PC-9 (cell line): ENCODE measurements around the gene NFKBIE. TPM values are rescaled to one million over a fixed set of nuclear protein-coding genes. Genes with fewer than 3 reads are reported as not detected.

Source experiments
- BruUV-seq: library from RNA; stranded (reverse); fragments of 400-500 nt; replicated peaks from 2 replicates; lab custom pipeline; 2021; lab: Mats Ljungman, UMichigan
- CTCF ChIA-PET: fragments of 300-600 bp; sonication (Branson Sonifier 250); formaldehyde crosslinking; loops from one replicate; lab custom pipeline; 2022; ENCODE audit warnings: antibody characterized with exemption; lab: Charles Lee
- POLR2A ChIA-PET: fragments of 300-600 bp; sonication (Branson Sonifier 250); formaldehyde crosslinking; loops from one replicate; lab custom pipeline; 2022; ENCODE audit warnings: antibody characterized with exemption; ENCODE audit not compliant: unreplicated experiment; lab: Charles Lee
- DNase-seq, 2 experiments: peaks; one replicate each; pipeline versions ENCODE4 v3.0.0 to v3.0.0-alpha.2; 2015 to 2022; ENCODE audit warnings: mixed read lengths in 1 of 2
- H2AFZ ChIP-seq: fragments of 200-600 bp; sonication (generic); 2 replicates; pipeline ENCODE4 v1.8.1; 2017; ENCODE audit warnings: antibody characterized with exemption
- H3F3A ChIP-seq: fragments of 200-600 bp; sonication (generic); 2 replicates; pipeline ENCODE4 v1.8.1; 2017; ENCODE audit warnings: antibody characterized with exemption, mild to moderate bottlenecking, low read depth; ENCODE audit not compliant: insufficient read depth
- H3K27ac ChIP-seq: fragments of 200-600 bp; sonication (generic); 2 replicates; pipeline ENCODE4 v1.6.1; 2016; ENCODE audit warnings: mixed run types
- H3K27me3 ChIP-seq: fragments of 200-600 bp; sonication (generic); 2 replicates; pipeline ENCODE4 v1.6.1; 2016; ENCODE audit warnings: low read depth, mixed run types; ENCODE audit not compliant: insufficient read depth
- H3K36me3 ChIP-seq: fragments of 200-600 bp; sonication (generic); 2 replicates; pipeline ENCODE4 v1.6.1; 2016; ENCODE audit warnings: low read depth, mixed run types
- H3K4me1 ChIP-seq: fragments of 200-600 bp; sonication (generic); replicated peaks from 2 replicates; pipeline ENCODE4 v1.6.1; 2016; ENCODE audit warnings: mixed run types; ENCODE audit not compliant: insufficient read depth
- H3K4me2 ChIP-seq: fragments of 200-600 bp; sonication (generic); 2 replicates; pipeline ENCODE4 v1.6.1; 2017; ENCODE audit warnings: mixed run types
- H3K4me3 ChIP-seq: fragments of 200-600 bp; sonication (generic); 2 replicates; pipeline ENCODE4 v1.6.1; 2016; ENCODE audit warnings: mixed run types
- H3K79me2 ChIP-seq: fragments of 200-600 bp; sonication (generic); 2 replicates; pipeline ENCODE4 v1.6.1; 2017; ENCODE audit warnings: low read depth, mixed run types
- H3K9me2 ChIP-seq: fragments of 200-600 bp; sonication (generic); 2 replicates; pipeline ENCODE4 v1.8.1; 2017; ENCODE audit warnings: mild to moderate bottlenecking; ENCODE audit not compliant: insufficient read depth
- H3K9me3 ChIP-seq: fragments of 200-600 bp; sonication (generic); 2 replicates; pipeline ENCODE4 v1.8.1; 2016; ENCODE audit warnings: low read depth; ENCODE audit not compliant: insufficient read depth
- H4K20me1 ChIP-seq: fragments of 200-600 bp; sonication (generic); 2 replicates; pipeline ENCODE4 v1.8.1; 2017; ENCODE audit not compliant: insufficient read depth
- CTCF ChIP-seq: fragments of 200-600 bp; sonication (generic); conservative IDR thresholded peaks from 2 replicates; pipeline ENCODE4 v1.6.1; 2017; ENCODE audit warnings: mixed run types, antibody characterized with exemption, mild to moderate bottlenecking, moderate library complexity
- EZH2 ChIP-seq: fragments of 200-600 bp; sonication (generic); IDR thresholded peaks from 2 replicates; pipeline ENCODE4 v1.8.0; 2017; ENCODE audit warnings: antibody characterized with exemption, low read depth
- intact Hi-C: fragments of 100-400 bp; cut with micrococcal nuclease; formaldehyde crosslinking; loops from one replicate; pipeline ENCODE4 v1.10.0; 2022; ENCODE audit not compliant: unreplicated experiment
- total RNA-seq: library from RNA; stranded (reverse); gene quantifications from 2 replicates; pipeline ENCODE4 v1.2.3, GENCODE V29; 2021

The NFKBIE gene
- total RNA-seq, 1 experiment from 2014 or later = 7.6 TPM

- CTCF ChIA-PET = no interaction called here
- H3K27ac ChIP-seq = no peak overlapping the region
- DNase-seq = no peak
These were observed 44.3 kb upstream of the NFKBIE start for GRCh38 chr6:44309631-44310030.

GRCh38 chr6:44309092-44309491 is 43.7 kb upstream of the NFKBIE start:
- no peaks in the 10 kb centered on the region for H3K9me3 ChIP-seq
- DNase-seq = no peak
- no peak overlapping the region for H3K4me2 ChIP-seq
- H3K4me1 ChIP-seq = peaks cover 9% of the 10 kb centered on the region
- no peaks in the 10 kb centered on the region for H4K20me1 ChIP-seq
- no peak overlapping the region for H2AFZ ChIP-seq
- H3K9me2 ChIP-seq = no peaks in the 10 kb centered on the region
- H3K36me3 ChIP-seq = peaks cover 12% of the 10 kb centered on the region; the same call in 1 of the 2 replicates
- POLR2A ChIA-PET = interaction anchor here (0.7 kb wide), 1 partner anchor 134 kb away, joined by 4 read pairs; no protein-coding TSS in a partner anchor
- BruUV-seq = no TSS peak
- no peak for TF ChIP-seq EZH2
- no peak for TF ChIP-seq CTCF
- intact Hi-C loops = no loop called here
- H3K4me3 ChIP-seq = no peak overlapping the region
- peaks cover 15% of the 10 kb centered on the region for H3K79me2 ChIP-seq
- CTCF ChIA-PET = no interaction called here
- no peaks in the 10 kb centered on the region for H3F3A ChIP-seq
- no peak overlapping the region for H3K27ac ChIP-seq
- H3K27me3 ChIP-seq = no peaks in the 10 kb centered on the region

More at GRCh38 chr6:44309631-44310030, 44.3 kb upstream of the NFKBIE start:
- H4K20me1 ChIP-seq = no peaks in the 10 kb centered on the region
- H3K36me3 ChIP-seq = peaks cover 12% of the 10 kb centered on the region; the same call in 1 of the 2 replicates
- H3K79me2 ChIP-seq = peaks cover 15% of the 10 kb centered on the region
- no peak overlapping the region for H3K4me3 ChIP-seq
- TF ChIP-seq EZH2 = no peak
- no peak for TF ChIP-seq CTCF
- H3K4me1 ChIP-seq = peaks cover 9% of the 10 kb centered on the region
- intact Hi-C loops = no loop called here
- H3K4me2 ChIP-seq = no peak overlapping the region
- POLR2A ChIA-PET = no interaction called here
- no peaks in the 10 kb centered on the region for H3F3A ChIP-seq
- no peaks in the 10 kb centered on the region for H3K9me2 ChIP-seq
- no TSS peak for BruUV-seq
- H2AFZ ChIP-seq = no peak overlapping the region
- no peaks in the 10 kb centered on the region for H3K27me3 ChIP-seq
- no peaks in the 10 kb centered on the region for H3K9me3 ChIP-seq

GRCh38 chr6:44307217-44307616 is 41.9 kb upstream of the NFKBIE start:
- Histone ChIP-seq H3K27me3 (no peaks in the 10 kb centered on the region), H3K36me3 (peaks cover 12% of the 10 kb centered on the region; the same call in 1 of the 2 replicates), H3K9me2 (no peaks in the 10 kb centered on the region), H3K79me2 (peaks cover 8% of the 10 kb centered on the region; the same call in 1 of the 2 replicates), H3K4me2 (no peak overlapping the region), H4K20me1 (no peaks in the 10 kb centered on the region), H3F3A (no peaks in the 10 kb centered on the region), H3K27ac (no peak overlapping the region), H3K9me3 (no peaks in the 10 kb centered on the region), H3K4me3 (no peak overlapping the region), H3K4me1 (peaks cover 6% of the 10 kb centered on the region), H2AFZ (no peak overlapping the region)
- CTCF ChIA-PET = interaction anchor here (0.6 kb wide), 1 partner anchor 13 kb away, joined by 13 read pairs; no protein-coding TSS in a partner anchor
- intact Hi-C loops = no loop called here
- no TSS peak for BruUV-seq
- no peak for DNase-seq
- TF ChIP-seq CTCF (no peak), EZH2 (no peak)
- POLR2A ChIA-PET = no interaction called here
